Measurements from ENCODE around the gene ZNF19.

Gene ZNF19

DNA sequence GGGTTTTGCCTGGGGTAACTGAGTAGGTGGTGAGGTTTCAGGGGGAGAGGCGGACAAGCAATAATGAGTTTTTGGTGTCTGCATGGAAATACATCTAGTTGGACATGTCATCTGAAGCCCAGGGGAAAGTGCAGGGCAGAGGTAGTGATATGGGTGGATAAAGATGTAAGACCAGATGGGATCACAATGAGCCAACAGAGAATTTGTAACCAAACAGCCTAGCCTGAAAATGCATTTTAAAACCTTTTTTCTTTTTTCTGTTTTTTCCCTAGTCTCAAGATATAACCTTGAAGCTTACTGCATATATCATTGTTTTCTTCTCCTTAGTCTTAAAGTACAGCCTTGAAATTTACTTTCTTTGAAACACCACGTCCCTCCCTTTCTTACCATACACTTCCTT lies 3.7 kb upstream of the ZNF19 start:
- no peak for DNase-seq
- in situ Hi-C loops (cut with MboI; ENCODE audit: low pct_unique_long_range_greater_than_20kb, low sequenced_read_pairs), result no loop called here

DNA sequence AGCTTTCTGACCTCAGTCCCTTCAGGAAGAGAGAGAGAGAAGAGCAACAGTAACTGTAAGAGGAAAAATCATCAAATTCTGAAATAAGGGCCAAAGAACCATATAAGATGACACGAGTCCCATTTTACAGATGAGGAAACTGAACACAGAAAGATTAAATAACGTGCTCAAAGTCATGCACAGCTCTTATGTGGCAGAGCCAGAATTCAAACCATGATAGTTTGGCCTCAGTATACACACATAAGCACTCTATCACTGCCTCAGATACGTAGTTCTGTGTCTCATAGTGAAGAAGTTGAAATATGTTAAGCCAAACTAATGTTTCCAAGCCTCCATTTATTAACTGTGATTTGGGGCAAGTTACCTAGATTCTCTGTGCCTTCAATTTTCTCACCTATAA lies 1.9 kb upstream of the ZNF19 start:
- in situ Hi-C loops (cut with MboI; ENCODE audit: low pct_unique_long_range_greater_than_20kb, low sequenced_read_pairs), result no loop called here
- no peak for DNase-seq

DNA sequence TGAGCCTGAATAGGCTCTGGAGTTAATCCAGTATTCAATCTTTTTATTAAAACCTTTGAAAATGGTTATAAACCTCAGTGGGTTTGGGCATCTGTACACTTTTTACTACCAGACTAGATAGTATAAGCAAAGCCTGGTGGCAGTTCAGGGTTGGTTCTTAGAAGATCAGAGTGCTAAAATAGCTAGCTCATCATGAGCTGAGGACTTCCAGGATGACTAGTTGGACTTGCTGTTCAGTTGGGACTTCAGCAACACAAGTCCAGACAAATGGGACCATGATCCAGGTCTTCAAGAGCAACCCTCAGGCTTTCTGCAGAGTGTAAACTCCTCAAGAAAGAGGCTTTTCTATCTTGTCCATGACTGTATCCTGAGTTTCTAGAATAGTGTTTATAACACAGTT lies 1.2 kb upstream of the ZNF19 start:
- no peak for DNase-seq
- in situ Hi-C loops (cut with MboI; ENCODE audit: low pct_unique_long_range_greater_than_20kb, low sequenced_read_pairs), result no loop called here

GRCh38 chr16:71484006-71484893 lies 4.9 kb downstream of the ZNF19 start:
- in situ Hi-C loops (cut with MboI; ENCODE audit: low pct_unique_long_range_greater_than_20kb, low sequenced_read_pairs), result no loop called here
- peak; percentile 86 for DNase-seq

DNA sequence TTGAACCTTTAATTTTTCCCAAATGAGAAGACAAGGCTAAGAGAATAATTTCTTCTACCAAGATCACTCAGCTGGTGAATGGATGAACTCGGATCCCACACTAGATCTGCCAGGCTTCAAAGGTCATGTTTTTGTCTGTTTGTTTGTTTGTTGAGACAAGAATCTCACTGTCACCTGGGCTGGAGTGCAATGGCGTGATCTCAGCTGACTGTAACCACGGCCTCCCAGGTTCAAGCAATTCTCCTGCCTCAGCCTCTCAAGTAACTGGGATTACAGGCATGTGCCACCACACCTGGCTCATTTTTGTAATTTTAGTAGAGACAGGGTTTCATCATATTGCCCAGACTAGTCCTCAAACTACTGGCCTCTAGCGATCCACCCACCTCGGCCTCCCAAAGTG lies 6.6 kb downstream of the ZNF19 start:
- in situ Hi-C loops (cut with MboI; ENCODE audit: low pct_unique_long_range_greater_than_20kb, low sequenced_read_pairs), result no loop called here
- no peak for DNase-seq

DNA sequence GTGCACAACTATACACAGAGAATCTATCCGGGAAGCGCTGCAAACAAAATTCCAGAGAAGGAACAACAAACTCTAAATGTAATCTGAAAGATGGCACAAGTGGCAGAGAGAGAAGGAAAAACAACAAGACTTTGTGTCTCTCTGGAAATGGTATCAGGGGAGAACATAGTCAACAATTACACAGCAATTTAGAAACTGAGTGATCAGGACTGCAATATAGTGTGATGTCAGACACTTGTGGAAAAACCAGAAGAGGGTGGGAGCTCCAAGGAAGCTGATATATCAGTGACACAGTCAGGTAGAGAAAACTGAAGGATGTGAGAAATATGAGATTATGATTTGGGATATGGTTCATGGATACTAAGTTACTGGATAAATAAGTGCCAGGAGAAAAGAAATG lies 8.2 kb downstream of the ZNF19 start:
- in situ Hi-C loops (cut with MboI; ENCODE audit: low pct_unique_long_range_greater_than_20kb, low sequenced_read_pairs), result no loop called here
- no peak for DNase-seq

DNA sequence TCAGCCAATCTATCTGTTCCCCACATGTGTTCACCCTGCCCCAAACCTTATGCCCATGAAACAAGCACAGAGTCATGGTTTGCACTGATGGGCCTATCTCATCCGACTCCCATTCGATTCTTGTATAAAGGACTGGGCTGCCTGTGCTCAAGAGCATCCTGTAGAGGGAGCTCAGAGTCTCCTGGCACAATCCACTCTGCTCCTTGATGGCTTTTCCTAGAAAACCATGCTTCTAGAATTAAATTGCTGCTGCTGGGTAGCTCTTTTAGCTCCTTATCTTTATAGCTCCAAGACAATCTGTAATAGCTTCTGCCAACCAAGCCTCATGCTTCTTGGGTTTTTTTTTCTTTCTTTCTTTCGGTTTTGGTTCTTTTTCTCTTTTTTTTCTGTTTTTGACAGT lies 9.7 kb downstream of the ZNF19 start:
- in situ Hi-C loops (cut with MboI; ENCODE audit: low pct_unique_long_range_greater_than_20kb, low sequenced_read_pairs), result no loop called here
- DNase-seq, result peak; percentile 38

GRCh38 chr16:71476457-71477124 lies 12.5 kb downstream of the ZNF19 start:
- DNase-seq, result no peak
- in situ Hi-C loops (cut with MboI; ENCODE audit: low pct_unique_long_range_greater_than_20kb, low sequenced_read_pairs), result no loop called here

- in situ Hi-C loops (cut with MboI; ENCODE audit: low pct_unique_long_range_greater_than_20kb, low sequenced_read_pairs), result no loop called here
- no peak for DNase-seq
Observed at GRCh38 chr16:71474864-71475263, 14.3 kb downstream of the ZNF19 start.

DNA sequence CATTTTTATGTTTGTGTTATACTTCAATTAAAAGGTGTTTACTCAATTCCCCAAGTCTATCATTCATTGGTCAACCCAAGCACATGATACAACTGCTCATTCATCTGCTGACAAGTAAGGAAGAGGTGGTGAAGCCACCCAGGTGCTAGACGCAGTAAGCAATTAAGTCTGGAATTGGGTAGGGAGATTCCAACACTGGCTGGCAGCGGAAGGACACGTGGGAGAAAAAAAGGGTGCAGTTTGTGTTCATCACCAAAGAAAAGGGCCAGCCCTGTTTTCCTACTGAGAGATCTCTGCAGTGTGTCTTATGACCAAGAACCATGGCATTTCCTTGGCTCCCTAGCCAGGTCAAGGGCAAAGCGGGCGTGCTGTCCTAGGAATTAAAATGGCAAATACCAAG lies 15.2 kb downstream of the ZNF19 start:
- no peak for DNase-seq
- in situ Hi-C loops (cut with MboI; ENCODE audit: low pct_unique_long_range_greater_than_20kb, low sequenced_read_pairs), result no loop called here

DNA sequence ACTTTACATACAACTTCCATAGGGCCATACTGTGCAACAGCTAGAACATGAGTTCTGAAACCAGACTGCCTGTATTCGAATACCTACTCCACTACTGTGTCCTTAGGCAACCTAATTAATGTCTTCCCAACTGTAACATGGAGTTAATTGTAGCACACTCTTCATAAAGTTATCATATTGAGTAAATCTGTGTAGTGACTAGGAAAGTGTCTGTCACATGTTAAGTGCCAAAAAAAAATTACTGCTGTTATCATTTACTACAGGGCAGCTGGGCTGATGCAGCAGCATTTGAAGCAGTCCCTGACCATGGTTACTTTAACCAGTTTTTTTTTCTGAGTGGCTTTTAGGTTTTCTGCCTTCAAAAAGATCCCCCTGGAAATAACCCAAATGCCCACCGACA lies 16.2 kb downstream of the ZNF19 start:
- in situ Hi-C loops (cut with MboI; ENCODE audit: low pct_unique_long_range_greater_than_20kb, low sequenced_read_pairs), result no loop called here
- DNase-seq, result no peak

DNA sequence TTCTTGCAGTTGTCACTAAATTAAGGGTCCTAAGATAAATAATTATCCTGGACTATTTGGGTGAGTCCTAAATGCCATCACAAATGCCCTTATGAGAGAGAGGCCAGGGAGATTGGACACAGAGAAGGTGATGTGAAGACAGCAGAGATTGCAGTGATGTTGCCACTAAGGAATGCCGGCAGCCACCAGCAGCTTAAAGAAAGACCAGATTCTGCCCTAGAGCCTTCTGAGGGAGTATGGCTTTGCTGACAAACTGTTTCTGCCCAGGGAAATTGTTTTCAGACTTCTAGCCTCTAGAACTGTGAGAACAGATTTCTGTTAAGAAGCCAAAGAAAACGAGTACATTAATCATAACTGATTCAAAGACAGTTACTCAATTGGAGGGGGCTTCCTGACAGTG lies 17.1 kb downstream of the ZNF19 start:
- in situ Hi-C loops (cut with MboI; ENCODE audit: low pct_unique_long_range_greater_than_20kb, low sequenced_read_pairs), result no loop called here
- DNase-seq, result no peak

DNA sequence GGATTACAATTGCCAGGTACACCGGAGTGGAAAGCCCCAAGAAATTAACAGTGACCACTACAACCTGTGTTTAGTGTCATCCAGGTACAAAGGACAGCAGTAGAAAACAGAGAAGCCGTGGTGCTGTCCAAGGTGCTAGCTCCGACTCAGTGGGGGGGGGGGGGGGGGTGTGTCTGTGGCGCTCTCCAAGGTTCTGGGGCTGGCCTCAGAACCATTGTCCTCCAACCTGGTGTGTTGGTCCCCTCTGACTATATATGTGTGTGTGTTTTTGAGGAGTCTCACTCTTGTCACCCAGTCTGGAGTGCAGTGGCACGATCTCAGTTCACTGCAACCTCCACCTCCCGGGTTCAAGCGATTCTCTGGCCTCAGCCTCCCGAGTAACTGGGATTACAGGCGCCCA lies 21.3 kb downstream of the ZNF19 start:
- in situ Hi-C loops (cut with MboI; ENCODE audit: low pct_unique_long_range_greater_than_20kb, low sequenced_read_pairs), result no loop called here
- peak; percentile 66 for DNase-seq

DNA sequence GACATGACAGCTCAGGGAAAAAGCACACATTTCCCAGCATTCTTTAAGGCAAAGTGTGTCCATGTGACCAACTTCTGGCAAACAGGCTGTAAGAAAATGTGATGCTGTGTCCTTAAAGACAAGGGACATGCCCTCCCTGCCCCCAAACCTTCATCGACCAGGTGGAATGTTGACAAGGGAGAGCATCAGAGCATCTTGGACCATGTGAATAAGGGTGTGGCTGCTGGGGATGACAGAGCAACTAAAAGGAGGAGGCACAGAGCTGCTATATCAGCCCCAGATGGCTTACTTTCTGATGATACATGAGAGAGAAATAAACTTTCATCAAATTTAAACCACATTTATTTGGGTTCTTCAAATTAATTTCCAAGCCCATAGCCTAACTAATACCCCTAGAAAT lies 24.9 kb downstream of the ZNF19 start:
- in situ Hi-C loops (cut with MboI; ENCODE audit: low pct_unique_long_range_greater_than_20kb, low sequenced_read_pairs), result no loop called here

DNA sequence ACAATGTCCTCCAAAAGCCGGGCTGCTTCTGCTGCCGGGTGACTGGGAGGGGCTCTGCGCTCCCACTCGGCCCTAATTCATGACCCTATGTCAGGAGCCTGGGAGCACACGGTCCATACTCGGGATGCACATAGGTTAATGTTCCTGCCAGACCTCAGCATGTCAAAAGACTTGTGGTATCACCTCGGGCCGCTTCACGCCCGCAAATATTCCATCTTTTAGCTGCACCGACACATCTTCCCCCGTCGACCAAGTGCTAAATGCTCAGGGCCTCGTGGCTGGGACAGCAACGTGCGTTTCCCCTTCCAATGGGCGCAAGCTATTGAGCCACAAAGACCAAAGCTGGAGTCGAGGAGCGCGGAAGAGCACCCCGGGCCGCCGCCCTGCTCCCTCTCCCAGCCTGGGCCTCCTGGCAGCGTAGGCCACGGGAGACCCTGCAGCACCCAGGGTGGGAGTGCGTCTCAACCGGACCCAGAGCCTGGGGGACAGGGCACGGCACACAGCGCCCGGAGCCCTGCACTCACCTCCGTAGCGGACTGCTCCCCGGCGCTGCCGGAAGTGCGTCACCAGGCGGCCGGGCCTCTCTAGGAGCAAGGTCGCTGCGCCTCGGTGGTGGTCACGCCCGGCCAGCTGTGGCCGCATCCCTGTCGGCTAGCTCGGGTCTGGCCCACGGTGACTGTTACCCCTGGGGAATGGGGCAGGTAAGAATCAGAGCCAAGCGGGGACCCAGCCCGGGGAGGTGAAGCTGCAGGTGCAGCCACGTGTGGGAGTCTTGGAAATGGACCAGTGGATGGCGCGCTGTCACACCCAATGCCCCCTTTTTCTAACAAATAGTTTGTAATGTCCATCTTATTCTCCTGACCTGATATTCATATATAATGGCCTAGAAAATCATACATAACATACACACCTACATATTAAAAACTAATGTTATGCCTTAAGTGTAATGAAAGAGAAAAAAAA lies 27.2 kb downstream of the ZNF19 start, which contains the start of gene ZNF23:
ZNF23 (minus strand) TSS at position 562 of the 963 bp plus-strand sequence. CDS start 5,451 bp downstream, outside the sequence.
- in situ Hi-C loops (cut with MboI; ENCODE audit: low pct_unique_long_range_greater_than_20kb, low sequenced_read_pairs), result no loop called here
- DNase-seq, result peak; percentile 84

More for the DNA sequence above, 24.9 kb downstream of the ZNF19 start:
- DNase-seq, result no peak

GRCh38 chr16:71460941-71461340 lies 28.2 kb downstream of the ZNF19 start:
- in situ Hi-C loops (cut with MboI; ENCODE audit: low pct_unique_long_range_greater_than_20kb, low sequenced_read_pairs), result no loop called here
- DNase-seq, result no peak

GRCh38 chr16:71460236-71460635 lies 28.9 kb downstream of the ZNF19 start:
- in situ Hi-C loops (cut with MboI; ENCODE audit: low pct_unique_long_range_greater_than_20kb, low sequenced_read_pairs), result no loop called here
- DNase-seq, result no peak

DNA sequence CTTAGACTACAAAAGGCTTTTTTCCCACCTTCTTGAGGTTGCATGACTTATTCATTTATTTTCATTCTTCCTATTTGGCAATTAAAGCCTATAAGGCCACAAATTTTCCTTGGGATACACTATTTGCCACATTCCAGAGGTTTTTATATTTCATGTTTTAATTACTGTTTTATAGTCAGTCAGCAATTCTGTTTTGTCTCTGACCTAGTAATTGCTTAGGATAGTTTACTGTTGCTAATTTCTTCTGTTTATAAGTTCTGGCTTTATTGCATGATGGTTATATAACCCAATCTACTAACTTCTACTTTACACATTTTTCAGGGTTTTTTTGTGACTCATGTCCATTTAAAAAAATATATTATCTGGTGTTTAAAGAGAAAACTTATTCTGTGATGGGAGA lies 29.6 kb downstream of the ZNF19 start:
- in situ Hi-C loops (cut with MboI; ENCODE audit: low pct_unique_long_range_greater_than_20kb, low sequenced_read_pairs), result no loop called here
- DNase-seq, result no peak

GRCh38 chr16:71456801-71457200 lies 32.3 kb downstream of the ZNF19 start:
- in situ Hi-C loops (cut with MboI; ENCODE audit: low pct_unique_long_range_greater_than_20kb, low sequenced_read_pairs), result no loop called here
- DNase-seq, result no peak
